ENCODE measurements around the gene CLSTN2.

The CLSTN2 gene

DNA sequence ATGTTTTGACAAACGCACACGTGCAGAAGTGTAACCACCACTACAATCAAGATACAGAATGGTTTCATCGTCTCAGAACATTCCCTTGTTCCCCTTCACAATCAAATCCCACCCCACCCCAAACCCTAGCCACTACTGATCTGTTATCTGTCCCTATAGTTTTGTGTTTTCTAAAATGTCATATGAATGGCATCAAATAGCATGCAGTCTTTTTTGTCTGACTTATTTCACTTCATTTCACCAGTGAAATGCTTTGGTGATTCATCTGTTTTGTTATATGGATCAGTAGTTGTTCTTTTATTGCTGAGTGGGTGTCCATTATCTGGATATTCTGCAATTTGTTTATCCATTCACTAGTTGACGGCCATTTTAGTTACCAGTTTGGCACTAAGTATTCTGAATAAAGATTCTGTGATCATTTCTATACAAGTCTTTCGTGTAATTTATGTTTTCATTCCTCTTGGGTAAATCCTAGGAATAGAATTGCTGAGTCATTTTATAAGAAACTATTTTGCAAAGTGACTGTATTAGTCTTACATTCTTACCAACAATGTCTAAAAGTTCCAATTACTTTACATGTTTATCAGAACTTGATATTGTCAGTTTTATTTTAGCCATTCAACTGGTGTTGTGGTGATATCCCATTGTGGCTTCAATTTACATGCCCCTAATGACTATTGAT is 232.8 kb downstream of the CLSTN2 start:
- DNase-seq, result no peak
- intact Hi-C loops (cut with DNase I), result no loop called here

DNA sequence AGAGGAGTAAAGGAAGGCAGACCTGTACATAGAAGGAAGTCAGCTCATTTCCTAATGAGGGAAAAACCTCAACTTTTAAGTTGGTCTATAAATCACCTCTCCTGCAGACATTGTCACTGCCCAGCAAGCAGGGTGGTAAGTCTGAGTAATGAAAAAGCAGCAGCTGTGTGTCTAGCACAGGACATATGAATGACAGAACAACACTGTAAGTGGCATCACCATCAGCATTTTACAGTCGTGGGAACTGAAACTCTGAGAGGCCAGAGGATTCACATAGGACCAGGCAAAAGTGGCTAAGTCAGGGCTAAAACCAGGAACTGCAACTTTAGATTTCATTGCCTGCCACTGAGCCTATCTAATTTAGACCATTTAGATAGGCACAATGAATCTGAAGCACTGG is 235.6 kb downstream of the CLSTN2 start:
- intact Hi-C loops (cut with DNase I), result no loop called here
- no peak for DNase-seq

DNA sequence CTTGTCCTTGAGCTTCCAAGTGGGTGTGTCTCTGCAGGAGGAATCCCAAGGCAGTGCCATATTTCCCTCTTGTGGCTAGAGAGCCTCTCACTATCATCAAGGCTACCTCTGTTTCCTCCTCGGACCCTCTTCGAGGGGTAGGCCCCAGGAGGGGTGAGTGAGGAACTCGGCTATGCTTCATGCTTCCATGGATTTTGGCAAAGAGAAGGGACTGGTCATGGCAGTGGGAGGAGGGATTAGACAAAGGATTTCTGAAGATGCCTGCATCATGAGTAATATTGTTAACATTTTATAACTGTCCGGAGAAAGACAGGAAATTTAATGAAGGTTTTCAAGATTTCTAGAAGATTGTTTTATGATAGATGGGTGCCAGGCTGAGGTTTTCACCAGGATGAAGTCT is 241.5 kb downstream of the CLSTN2 start:
- intact Hi-C loops (cut with DNase I), result no loop called here
- DNase-seq, result no peak

DNA sequence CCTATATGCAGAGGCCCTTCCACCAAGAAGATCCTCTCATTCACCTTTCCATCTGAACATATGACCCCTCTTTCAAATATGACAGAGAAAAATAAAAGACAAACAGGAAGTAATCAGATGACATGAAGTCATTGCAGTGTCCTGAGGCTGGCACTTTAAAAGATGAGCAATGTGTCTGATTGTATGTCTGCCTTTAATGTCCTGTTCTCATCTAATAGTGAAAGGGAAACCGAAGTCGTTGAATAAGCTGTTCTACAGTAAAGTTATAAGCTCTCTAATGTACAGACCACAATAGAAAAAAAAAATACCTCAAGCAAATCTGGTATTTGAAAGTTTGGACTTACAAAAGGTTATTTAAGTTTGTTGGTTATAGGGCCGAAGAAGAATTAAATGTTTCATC is 243.0 kb downstream of the CLSTN2 start:
- intact Hi-C loops (cut with DNase I), result no loop called here
- DNase-seq, result no peak

DNA sequence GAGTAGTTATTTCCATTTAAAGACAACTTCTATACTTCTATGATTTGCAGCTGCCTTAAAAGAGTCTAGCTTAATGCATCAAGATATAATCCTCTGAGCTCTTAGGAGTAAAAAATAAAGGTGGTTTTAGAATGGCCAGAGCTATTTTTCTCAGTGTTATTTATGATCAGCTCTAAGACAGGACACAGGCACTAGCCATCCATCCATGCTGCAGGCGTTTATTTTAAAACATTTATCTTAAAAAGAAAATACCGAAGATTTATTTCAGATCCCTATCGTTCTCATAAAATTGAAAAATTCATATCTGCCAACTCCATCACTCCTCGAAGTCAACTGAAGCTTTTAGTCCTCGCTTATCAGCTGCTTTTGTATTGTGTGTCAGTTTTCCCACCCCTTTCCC is 243.5 kb downstream of the CLSTN2 start:
- intact Hi-C loops (cut with DNase I), result no loop called here

DNA sequence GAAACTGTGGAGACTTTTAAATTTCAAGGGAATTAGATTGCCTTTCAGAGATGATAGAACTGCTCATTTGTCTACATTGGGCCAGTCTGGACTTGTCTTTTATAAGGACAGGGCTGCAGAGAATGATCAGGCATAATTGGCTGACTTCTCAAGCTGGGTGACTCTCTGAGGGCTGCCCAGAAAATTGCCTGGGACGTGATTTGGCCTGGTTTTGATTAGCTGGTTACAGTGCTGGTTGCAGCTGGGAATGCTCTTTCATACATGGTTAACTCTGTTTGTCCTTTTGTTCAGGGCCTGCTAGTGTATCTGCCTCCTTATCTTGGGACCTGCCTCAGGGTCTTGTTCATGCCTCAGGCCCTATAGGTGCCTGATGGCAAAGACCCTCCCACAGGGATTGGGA is 245.6 kb downstream of the CLSTN2 start:
- intact Hi-C loops (cut with DNase I), result no loop called here

More for the DNA sequence above, 243.5 kb downstream of the CLSTN2 start:
- DNase-seq, result no peak

DNA sequence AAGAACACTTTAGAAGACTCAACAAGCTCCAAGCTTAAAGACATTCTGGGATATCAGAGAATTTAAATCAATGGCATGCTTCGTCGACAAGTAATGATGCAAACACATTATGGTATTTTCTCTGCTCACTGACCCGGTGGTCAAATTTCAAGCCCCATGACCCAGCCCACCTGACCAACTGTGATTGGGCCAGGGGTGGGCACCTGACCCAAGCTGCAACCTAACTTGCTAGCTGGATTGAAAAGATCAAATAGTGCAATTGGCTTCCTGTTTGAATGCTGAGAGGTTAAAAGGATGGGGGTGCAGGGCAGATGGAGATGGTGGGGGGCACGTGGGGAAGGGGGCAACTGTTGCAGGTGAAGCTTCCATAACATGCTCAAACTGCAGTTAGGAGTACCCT is 250.4 kb downstream of the CLSTN2 start:
- no peak for DNase-seq
- intact Hi-C loops (cut with DNase I), result no loop called here

More for the DNA sequence above, 245.6 kb downstream of the CLSTN2 start:
- no peak for DNase-seq

DNA sequence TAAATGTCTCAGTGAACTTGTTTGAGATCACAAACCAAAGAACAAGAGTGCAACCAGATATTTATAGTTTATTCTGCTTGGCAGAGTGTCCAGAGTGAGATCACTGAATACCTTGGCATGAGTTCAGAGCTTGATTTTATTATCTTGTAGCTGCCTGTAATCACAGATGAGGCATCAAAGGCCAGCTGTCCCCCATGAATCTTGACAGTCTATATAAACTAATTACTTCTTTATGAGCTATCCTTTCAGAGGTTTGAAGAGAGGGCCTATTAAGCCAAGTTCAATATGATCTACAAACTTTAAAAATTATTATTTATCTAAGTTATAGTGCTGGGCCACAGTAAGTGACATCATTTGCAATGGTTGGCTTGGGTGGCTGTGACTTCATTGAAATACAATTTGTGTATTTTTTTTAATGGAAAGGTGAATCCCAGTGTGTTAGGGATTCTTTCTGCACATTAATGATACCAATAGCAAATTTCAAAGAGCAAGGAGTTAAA is 251.5 kb downstream of the CLSTN2 start:
- no peak for DNase-seq
- intact Hi-C loops (cut with DNase I), result no loop called here

DNA sequence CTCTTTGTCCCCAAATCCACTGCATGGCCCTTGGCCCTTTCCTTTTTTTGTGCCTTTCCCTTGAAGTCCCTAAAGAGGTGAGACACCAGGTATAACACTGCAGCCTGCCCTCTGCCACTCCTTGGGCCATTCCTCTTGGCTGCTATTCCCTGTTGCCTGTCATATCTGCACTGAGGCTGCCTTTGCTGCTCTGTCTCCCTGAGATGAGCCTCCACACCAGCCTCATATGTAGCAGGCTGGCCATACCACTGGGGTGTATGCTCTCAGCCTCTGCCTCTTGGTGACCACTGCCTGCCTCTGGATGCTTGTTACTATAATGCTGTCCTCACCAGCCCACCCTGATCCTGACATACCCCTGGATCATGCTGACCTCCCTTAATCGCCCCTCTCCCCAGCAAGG is 252.0 kb downstream of the CLSTN2 start:
- intact Hi-C loops (cut with DNase I), result no loop called here
- no peak for DNase-seq

DNA sequence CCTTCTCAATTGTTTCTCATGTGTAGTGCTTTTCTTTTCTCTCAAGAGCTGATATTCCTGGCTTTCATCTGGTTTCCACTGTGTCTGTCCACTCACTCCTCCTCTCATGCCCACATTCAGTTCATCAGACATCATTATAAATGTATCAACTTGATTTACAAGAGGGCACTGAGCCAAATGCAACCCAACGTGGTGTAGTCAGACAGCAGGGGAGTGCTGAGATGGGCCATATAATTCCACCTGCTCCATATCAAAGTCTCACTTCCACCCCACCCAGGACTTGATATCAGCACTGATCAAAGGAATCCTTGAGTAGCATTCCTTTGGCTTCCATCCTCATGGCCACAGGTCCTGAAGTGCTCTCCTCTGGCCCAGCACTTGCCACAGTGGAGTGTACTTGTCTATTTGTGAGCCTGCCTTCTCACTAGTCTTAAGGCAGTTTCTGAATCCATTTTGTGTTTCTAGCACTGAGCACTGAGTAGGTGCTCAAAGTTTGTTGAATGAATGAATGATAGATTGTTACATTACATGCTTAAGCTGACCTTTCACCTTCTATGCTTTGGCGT is 252.8 kb downstream of the CLSTN2 start:
- intact Hi-C loops (cut with DNase I), result no loop called here
- DNase-seq, result no peak

DNA sequence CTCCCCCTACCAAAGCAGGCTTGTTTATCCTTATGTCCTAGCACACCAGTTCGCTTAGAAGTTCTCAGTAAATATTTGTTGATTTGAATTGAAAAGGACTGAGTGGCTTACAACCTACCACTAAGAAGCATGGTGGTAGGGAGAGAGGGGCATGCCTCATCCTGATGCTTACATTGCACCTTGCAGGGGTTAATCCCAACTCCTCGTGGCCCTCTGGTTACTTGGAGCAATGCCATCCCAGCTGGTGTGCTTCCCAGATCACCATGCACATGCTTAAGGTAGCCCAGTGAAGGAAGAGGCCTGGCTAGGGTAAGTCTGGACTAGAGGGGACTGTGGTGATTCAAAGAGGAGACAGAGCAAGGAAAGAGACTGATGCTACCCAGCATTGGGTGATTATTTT is 253.3 kb downstream of the CLSTN2 start:
- DNase-seq, result no peak
- intact Hi-C loops (cut with DNase I), result no loop called here

DNA sequence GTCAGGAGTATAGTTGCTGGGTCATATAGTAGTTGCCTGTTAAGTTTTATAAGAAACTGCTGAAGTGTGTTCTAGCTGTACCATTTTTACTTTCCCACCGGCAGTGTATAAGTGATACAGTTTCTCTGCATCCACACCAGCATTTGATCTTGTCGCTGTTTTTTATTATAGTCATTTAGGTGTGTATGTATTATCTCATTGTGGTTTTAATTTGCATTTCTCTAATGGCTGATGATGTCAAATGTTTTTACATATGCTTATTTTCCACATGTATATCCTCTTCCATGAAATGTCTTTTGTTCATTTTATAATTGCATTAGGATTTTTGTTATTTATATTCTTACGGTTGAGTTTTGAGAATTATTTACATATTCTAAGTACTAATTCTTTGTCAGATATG is 254.3 kb downstream of the CLSTN2 start:
- no peak for DNase-seq
- intact Hi-C loops (cut with DNase I), result no loop called here

DNA sequence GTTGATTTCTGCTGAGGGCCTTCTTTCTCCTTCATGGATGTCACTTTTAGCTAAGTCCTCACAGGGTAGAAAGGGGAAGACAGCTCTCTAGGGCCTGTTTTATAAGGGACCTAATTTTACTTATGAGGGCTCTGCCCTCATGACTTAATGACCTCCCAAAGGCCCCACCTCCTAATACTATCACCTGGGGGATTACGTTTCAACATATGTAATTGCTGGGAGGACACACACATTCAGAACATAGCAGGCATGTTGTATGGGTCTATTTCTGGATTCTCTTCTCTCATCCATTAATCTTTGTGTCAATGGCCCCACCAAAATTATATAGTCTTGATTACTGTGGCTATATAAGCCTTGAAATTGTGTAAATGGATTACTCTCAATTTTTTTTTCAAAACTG is 255.0 kb downstream of the CLSTN2 start:
- intact Hi-C loops (cut with DNase I), result no loop called here
- DNase-seq, result no peak

DNA sequence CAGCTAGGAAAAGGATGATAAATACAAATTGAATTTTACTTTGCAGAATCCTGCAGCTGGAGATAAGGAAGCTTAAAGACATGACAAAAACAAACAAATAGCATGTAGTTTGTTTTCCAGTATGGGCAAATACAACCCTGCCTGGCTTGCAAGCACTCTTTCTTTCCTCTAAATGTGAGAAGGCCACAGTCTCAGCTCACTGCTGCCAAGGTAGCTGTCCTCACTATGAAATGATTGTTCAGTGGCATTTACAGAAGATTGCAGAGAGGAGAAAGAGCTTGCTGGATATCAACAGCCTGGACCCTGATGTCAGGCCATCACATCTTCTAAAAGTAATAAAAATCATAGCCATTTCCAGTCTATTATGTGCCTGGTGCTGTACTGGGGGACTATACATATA is 262.0 kb downstream of the CLSTN2 start:
- intact Hi-C loops (cut with DNase I), result no loop called here
- no peak for DNase-seq

DNA sequence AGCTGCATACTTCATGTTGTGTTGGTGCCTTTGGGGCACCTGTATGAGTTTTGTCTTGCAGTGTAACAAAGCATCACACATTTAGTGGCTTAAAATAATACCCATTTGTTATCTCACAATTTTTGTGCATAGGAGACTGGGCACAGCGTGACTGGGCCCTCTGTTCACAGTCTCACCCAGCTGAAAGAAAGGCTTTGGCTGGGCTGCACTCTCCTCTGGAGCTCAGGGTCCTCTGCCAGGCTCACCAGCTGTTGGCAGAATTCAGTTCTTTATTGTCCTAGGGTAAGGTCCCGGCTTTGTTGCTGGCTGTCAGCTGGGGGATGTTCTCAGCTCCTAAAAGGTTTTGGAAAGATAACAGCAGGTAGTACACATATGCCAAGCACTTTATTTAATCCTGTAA is 263.3 kb downstream of the CLSTN2 start:
- peak; percentile 47 to 95 (median 72) for DNase-seq
- intact Hi-C loops (cut with DNase I), result no loop called here

DNA sequence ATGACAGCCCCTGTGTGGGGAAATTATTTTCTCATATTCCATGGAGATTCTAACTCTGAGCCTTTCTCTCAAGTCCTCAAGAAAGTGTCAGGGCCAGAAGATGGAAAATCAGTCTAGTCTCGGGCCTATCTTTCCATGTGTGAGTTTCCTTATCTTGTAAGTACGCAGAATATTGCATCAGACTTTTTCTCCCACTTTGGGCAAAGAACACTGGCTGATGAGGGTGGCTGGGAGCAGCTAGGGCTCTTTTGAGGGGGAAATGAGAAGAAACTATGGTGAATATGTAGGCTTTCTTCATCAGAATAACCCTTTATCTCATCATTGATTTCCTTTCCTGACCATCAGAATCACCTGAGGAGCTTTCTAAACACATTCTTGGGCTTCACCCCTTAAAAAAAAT is 264.0 kb downstream of the CLSTN2 start:
- DNase-seq, result no peak
- intact Hi-C loops (cut with DNase I), result no loop called here

DNA sequence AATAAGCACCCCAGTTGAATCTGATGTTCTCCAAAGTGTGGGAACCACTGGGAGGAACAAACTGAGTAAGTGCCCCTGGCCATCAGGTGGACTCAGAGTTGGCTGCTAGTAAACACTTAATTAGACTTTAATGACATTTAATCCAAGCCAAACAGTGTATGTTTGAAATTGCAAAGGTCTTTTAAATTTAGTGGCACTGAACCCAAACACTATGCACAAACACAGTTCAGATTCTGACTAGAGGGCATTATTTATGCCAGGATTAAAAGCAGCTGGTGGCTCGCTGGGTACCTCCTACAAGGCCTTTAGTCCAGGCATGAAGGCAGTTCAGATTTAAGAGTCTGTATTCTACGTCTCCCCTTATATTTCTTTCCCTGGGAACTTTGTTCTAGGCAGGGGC is 264.8 kb downstream of the CLSTN2 start:
- intact Hi-C loops (cut with DNase I), result no loop called here
- DNase-seq, result no peak

DNA sequence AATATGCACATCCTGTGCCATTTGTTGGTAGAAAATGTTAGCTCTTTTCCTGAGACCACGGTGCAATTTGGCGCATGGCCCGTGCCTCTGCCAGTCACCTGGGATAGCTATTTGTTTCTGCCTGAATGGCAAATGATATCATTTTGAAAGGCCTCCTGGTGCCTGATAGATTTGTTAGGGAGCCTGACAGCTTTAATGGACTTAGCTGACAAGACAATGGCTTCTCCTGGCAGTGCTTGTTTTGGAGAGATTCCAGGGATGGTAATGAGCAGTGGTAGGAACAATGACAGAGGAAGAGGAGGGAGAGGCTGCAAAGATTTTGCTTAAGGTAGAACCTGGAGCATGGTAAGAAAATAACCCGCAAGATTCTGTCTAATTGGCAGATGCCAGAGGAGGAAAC is 268.5 kb downstream of the CLSTN2 start:
- no peak for DNase-seq
- intact Hi-C loops (cut with DNase I), result no loop called here

DNA sequence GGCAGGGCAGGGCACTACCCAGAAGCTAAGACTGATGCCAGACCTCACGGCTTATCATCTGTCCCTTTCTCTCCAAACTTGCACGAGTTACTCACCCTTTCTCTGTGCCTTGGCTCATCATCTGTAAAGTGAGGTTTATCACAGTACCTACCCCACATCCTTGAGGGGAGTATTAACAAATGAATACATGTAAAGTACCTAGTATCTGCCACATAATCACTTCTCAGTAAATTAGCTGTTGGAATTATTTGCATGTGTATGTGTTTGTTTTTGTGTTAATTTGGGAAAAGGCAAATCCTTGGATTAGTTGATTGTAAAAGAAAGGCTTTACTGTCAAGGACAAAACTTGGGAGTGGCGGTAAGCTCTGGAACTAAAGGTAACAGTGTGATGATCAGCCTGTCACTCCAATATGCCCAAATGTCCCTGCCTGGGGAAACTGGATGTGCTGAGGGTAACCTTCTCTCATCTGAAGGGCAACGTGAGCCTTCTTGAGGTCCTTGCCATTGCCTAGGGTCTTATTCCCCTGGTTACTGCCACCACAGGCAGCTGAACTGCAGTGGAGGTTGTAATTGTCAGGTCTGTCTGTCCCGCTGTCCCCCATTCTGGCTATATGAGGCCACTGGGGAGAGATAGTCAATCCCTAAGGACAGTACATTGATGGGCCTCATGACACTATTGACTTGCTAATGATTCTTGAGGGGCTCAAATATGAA is 269.4 kb downstream of the CLSTN2 start:
- intact Hi-C loops (cut with DNase I), result no loop called here
- DNase-seq, result no peak

DNA sequence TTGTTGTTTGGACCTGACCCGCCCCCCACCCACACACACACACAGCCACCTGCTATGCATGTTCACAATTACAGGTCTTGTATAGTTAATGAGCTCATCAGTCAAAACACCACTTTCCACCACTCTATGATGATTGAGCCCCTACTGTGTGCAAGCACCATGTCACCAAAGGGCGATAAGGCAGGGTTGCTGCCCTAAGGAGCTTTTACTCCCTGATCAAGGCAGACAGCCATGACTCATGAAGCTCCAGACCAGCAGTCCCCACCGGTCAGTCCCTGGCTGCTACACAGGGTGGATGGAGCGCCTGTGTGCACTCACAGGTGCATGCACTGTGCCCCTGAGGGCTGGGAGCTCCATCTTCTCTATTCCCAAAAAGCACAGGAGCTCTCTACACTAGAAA is 270.6 kb downstream of the CLSTN2 start:
- no peak for DNase-seq
- intact Hi-C loops (cut with DNase I), result no loop called here

DNA sequence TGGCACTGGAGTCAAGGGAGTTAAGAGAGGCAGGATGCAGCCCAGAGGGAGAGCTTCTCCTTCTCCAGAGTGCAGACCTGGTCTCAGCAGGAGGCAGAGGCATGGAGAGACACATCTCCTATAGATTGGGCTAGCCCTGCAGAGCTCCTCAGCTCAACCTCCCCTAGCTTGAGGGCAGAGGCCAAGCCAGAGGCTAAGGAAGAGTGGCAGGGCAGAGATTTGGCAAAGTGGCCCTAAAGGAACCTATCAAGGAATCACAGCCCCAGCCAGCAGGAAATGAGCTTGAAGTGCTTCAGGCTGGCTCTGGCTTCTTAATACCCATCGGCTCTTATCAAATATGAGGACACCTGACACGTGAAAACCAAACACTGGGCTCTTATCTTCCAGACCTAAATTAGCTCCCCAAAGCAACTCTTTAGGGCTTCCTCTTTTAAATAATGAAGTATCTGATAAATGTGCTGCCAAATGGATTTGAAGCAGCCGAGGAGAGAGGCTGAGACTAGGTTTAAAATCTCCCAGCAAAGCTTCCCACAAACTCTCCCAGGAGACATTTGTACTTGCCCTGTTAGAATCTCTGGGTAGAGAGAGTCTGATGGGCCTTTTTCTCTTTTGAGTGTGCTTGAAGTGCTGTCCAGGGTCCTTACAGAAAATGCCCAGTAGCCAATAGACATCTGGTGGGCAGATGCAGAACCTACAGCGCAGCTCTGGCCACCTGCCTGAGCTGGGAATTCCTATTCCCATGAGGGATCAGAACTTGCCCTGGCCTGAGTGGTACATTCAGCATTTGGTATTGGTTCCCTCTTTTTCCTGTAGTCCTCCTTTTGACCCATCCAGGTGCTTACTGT is 271.4 kb downstream of the CLSTN2 start:
- intact Hi-C loops (cut with DNase I), result no loop called here
- DNase-seq, result no peak

All from posterior cingulate gyrus (tissue), 11 donors.